ENCODE measurements around the gene ENAH. TPM values are rescaled to one million over a fixed set of nuclear protein-coding genes. Genes with fewer than 3 reads are reported as not detected.

Gene ENAH
- total RNA-seq, 1 donor from 2014 or later = 104 TPM

- no peak for DNase-seq (ENCODE audit: low spot score)
These were observed 45.6 kb downstream of the ENAH start for GRCh38 chr1:225607355-225607754.

- DNase-seq (ENCODE audit: low spot score) = no peak
These were observed 49.2 kb downstream of the ENAH start for GRCh38 chr1:225603538-225604354.

GRCh38 chr1:225602590-225603206 lies 50.2 kb downstream of the ENAH start:
- no peak for DNase-seq (ENCODE audit: low spot score)

- no peak for DNase-seq (ENCODE audit: low spot score)
These were observed 50.9 kb downstream of the ENAH start for GRCh38 chr1:225601902-225602589.

- no peak for DNase-seq (ENCODE audit: low spot score)
These were observed 54.1 kb downstream of the ENAH start for GRCh38 chr1:225598847-225599246.

- no peak for DNase-seq (ENCODE audit: low spot score)
These were observed 54.9 kb downstream of the ENAH start for GRCh38 chr1:225597926-225598575.

GRCh38 chr1:225596736-225597135 lies 56.2 kb downstream of the ENAH start:
- no peak for DNase-seq (ENCODE audit: low spot score)

GRCh38 chr1:225595974-225596551 lies 56.9 kb downstream of the ENAH start:
- no peak for DNase-seq (ENCODE audit: low spot score)

GRCh38 chr1:225595452-225595851 lies 57.5 kb downstream of the ENAH start:
- no peak for DNase-seq (ENCODE audit: low spot score)

GRCh38 chr1:225593414-225593813 lies 59.5 kb downstream of the ENAH start:
- no peak for DNase-seq (ENCODE audit: low spot score)

- DNase-seq (ENCODE audit: low spot score) = no peak
These were observed 60.4 kb downstream of the ENAH start for GRCh38 chr1:225592362-225593025.

- no peak for DNase-seq (ENCODE audit: low spot score)
These were observed 65.6 kb downstream of the ENAH start for GRCh38 chr1:225587310-225587709.

GRCh38 chr1:225581186-225581585 lies 71.7 kb downstream of the ENAH start:
- DNase-seq (ENCODE audit: low spot score) = no peak

- DNase-seq (ENCODE audit: low spot score) = no peak
These were observed 72.5 kb downstream of the ENAH start for GRCh38 chr1:225580238-225581099.

GRCh38 chr1:225578251-225578977 lies 74.5 kb downstream of the ENAH start:
- DNase-seq (ENCODE audit: low spot score) = no peak

- DNase-seq (ENCODE audit: low spot score) = no peak
These were observed 75.7 kb downstream of the ENAH start for GRCh38 chr1:225577241-225577640.

- DNase-seq (ENCODE audit: low spot score) = no peak
These were observed 79.7 kb downstream of the ENAH start for GRCh38 chr1:225573216-225573615.

GRCh38 chr1:225572422-225572821 lies 80.5 kb downstream of the ENAH start:
- no peak for DNase-seq (ENCODE audit: low spot score)

- no peak for DNase-seq (ENCODE audit: low spot score)
These were observed 85.1 kb downstream of the ENAH start for GRCh38 chr1:225567789-225568188.

GRCh38 chr1:225565847-225566246 lies 87.1 kb downstream of the ENAH start:
- no peak for DNase-seq (ENCODE audit: low spot score)

Measured in ureter (tissue), 1 donor.